Lower leg skin (tissue), 3 donors: ENCODE results near the gene FLAD1.

ENCODE experiments used
- POLR2A ChIP-seq, 2 donors: fragments of 450-650 bp; IDR thresholded peaks; one replicate each; pipeline ENCODE4 v1.6.1; 2016 to 2017; ENCODE audit warnings: antibody characterized with exemption in 2 of 2, mild to moderate bottlenecking in 1 of 2, moderate library complexity in 1 of 2
- TF ChIP-seq, protein P1 (sequence below), 3 donors: fragments of 450-650 bp; IDR thresholded peaks; one replicate each; pipeline ENCODE4 v1.5.1; 2016; ENCODE audit warnings: antibody characterized with exemption in 3 of 3, mild to moderate bottlenecking in 3 of 3, moderate library complexity in 2 of 3

GRCh38 chr1:154990276-154990675 is 7.1 kb downstream of the FLAD1 start:
- TF ChIP-seq, protein P1, sequence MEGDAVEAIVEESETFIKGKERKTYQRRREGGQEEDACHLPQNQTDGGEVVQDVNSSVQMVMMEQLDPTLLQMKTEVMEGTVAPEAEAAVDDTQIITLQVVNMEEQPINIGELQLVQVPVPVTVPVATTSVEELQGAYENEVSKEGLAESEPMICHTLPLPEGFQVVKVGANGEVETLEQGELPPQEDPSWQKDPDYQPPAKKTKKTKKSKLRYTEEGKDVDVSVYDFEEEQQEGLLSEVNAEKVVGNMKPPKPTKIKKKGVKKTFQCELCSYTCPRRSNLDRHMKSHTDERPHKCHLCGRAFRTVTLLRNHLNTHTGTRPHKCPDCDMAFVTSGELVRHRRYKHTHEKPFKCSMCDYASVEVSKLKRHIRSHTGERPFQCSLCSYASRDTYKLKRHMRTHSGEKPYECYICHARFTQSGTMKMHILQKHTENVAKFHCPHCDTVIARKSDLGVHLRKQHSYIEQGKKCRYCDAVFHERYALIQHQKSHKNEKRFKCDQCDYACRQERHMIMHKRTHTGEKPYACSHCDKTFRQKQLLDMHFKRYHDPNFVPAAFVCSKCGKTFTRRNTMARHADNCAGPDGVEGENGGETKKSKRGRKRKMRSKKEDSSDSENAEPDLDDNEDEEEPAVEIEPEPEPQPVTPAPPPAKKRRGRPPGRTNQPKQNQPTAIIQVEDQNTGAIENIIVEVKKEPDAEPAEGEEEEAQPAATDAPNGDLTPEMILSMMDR (IDR thresholded peaks at IDR 0.05), result no peak
- no peak for TF ChIP-seq POLR2A (IDR thresholded peaks at IDR 0.05)
